ACC112 (cell line): ENCODE results near the gene HPSE2.

Source experiments
- H2AFZ ChIP-seq: fragments of 200-600 bp; sonication (generic); one replicate; pipeline ENCODE4 v1.6.0; 2017; ENCODE audit warnings: antibody characterized with exemption, low read length; ENCODE audit not compliant: unreplicated experiment
- H3K27ac ChIP-seq: fragments of 200-600 bp; sonication (generic); 2 replicates; pipeline ENCODE4 v1.5.1; 2014; ENCODE audit warnings: low read depth, mild to moderate bottlenecking, antibody characterized with exemption, low read length, moderate library complexity
- H3K27me3 ChIP-seq: fragments of 200-600 bp; sonication (generic); 2 replicates; pipeline ENCODE4 v1.6.1; 2014; ENCODE audit warnings: mild to moderate bottlenecking, antibody characterized with exemption, low read length, moderate library complexity, mixed read lengths; ENCODE audit not compliant: insufficient read depth
- H3K36me3 ChIP-seq: fragments of 200-600 bp; sonication (generic); 2 replicates; pipeline ENCODE4 v1.6.1; 2016; ENCODE audit warnings: mild to moderate bottlenecking, antibody characterized with exemption, low read length, moderate library complexity, mixed read lengths; ENCODE audit not compliant: insufficient read depth
- H3K4me1 ChIP-seq: fragments of 200-600 bp; sonication (generic); one replicate; pipeline ENCODE4 v1.6.1; 2016; ENCODE audit warnings: low read length, mixed read lengths; ENCODE audit not compliant: insufficient read depth, unreplicated experiment, control insufficient read depth
- H3K4me3 ChIP-seq: fragments of 200-600 bp; sonication (generic); 2 replicates; pipeline ENCODE4 v1.5.1; 2014; ENCODE audit warnings: mild to moderate bottlenecking, low read depth, low read length
- H3K79me2 ChIP-seq: fragments of 200-600 bp; sonication (generic); one replicate; pipeline ENCODE4 v1.6.0; 2016; ENCODE audit warnings: low read length; ENCODE audit not compliant: control insufficient read depth, unreplicated experiment, insufficient read depth

The HPSE2 gene

GRCh38 chr10:98628206-98628605 lies 607.4 kb downstream of the HPSE2 start:
- Histone ChIP-seq H3K27me3 (no peaks in the 10 kb centered on the region), H3K27ac (no peak overlapping the region), H2AFZ (no peak overlapping the region), H3K4me3 (no peak overlapping the region), H3K79me2 (no peaks in the 10 kb centered on the region), H3K4me1 (no peaks in the 10 kb centered on the region), H3K36me3 (no peaks in the 10 kb centered on the region)

- H3K4me1 ChIP-seq, result no peaks in the 10 kb centered on the region
- H2AFZ ChIP-seq, result no peak overlapping the region
- H3K27ac ChIP-seq, result no peak overlapping the region
- no peaks in the 10 kb centered on the region for H3K27me3 ChIP-seq
- no peak overlapping the region for H3K4me3 ChIP-seq
- no peaks in the 10 kb centered on the region for H3K79me2 ChIP-seq
- H3K36me3 ChIP-seq, result no peaks in the 10 kb centered on the region
These were observed 607.9 kb downstream of the HPSE2 start for GRCh38 chr10:98627711-98628110.

- no peak overlapping the region for H3K4me3 ChIP-seq
- no peaks in the 10 kb centered on the region for H3K27me3 ChIP-seq
- H3K27ac ChIP-seq, result no peak overlapping the region
- H2AFZ ChIP-seq, result no peak overlapping the region
- H3K4me1 ChIP-seq, result no peaks in the 10 kb centered on the region
- no peaks in the 10 kb centered on the region for H3K79me2 ChIP-seq
- no peaks in the 10 kb centered on the region for H3K36me3 ChIP-seq
These were observed 610.7 kb downstream of the HPSE2 start for GRCh38 chr10:98624963-98625362.

- no peaks in the 10 kb centered on the region for H3K4me1 ChIP-seq
- no peak overlapping the region for H3K27ac ChIP-seq
These were observed 612.5 kb downstream of the HPSE2 start for GRCh38 chr10:98623176-98623575.

GRCh38 chr10:98621630-98622029 lies 614.0 kb downstream of the HPSE2 start:
- H3K27ac ChIP-seq, result no peak overlapping the region
- no peak overlapping the region for H2AFZ ChIP-seq
- H3K27me3 ChIP-seq, result no peaks in the 10 kb centered on the region
- H3K4me3 ChIP-seq, result no peak overlapping the region
- H3K36me3 ChIP-seq, result no peaks in the 10 kb centered on the region
- H3K4me1 ChIP-seq, result no peaks in the 10 kb centered on the region
- no peaks in the 10 kb centered on the region for H3K79me2 ChIP-seq

More at GRCh38 chr10:98623176-98623575, 612.5 kb downstream of the HPSE2 start:
- Histone ChIP-seq H3K4me3 (no peak overlapping the region), H3K79me2 (no peaks in the 10 kb centered on the region), H2AFZ (no peak overlapping the region), H3K36me3 (no peaks in the 10 kb centered on the region), H3K27me3 (no peaks in the 10 kb centered on the region)

GRCh38 chr10:98620503-98620902 lies 615.1 kb downstream of the HPSE2 start:
- H3K4me1 ChIP-seq, result no peaks in the 10 kb centered on the region
- no peak overlapping the region for H3K4me3 ChIP-seq
- H2AFZ ChIP-seq, result no peak overlapping the region
- no peak overlapping the region for H3K27ac ChIP-seq
- H3K27me3 ChIP-seq, result no peaks in the 10 kb centered on the region
- H3K79me2 ChIP-seq, result no peaks in the 10 kb centered on the region
- no peaks in the 10 kb centered on the region for H3K36me3 ChIP-seq

GRCh38 chr10:98619446-98619845 lies 616.2 kb downstream of the HPSE2 start:
- Histone ChIP-seq H3K79me2 (no peaks in the 10 kb centered on the region), H3K27ac (no peak overlapping the region), H2AFZ (no peak overlapping the region), H3K27me3 (no peaks in the 10 kb centered on the region), H3K4me1 (no peaks in the 10 kb centered on the region), H3K4me3 (no peak overlapping the region), H3K36me3 (no peaks in the 10 kb centered on the region)

GRCh38 chr10:98617906-98618520 lies 617.6 kb downstream of the HPSE2 start:
- Histone ChIP-seq H3K27me3 (no peaks in the 10 kb centered on the region), H3K4me3 (no peak overlapping the region), H3K4me1 (no peaks in the 10 kb centered on the region), H2AFZ (no peak overlapping the region), H3K79me2 (no peaks in the 10 kb centered on the region), H3K36me3 (no peaks in the 10 kb centered on the region), H3K27ac (no peak overlapping the region)

- no peaks in the 10 kb centered on the region for H3K36me3 ChIP-seq
- no peak overlapping the region for H3K4me3 ChIP-seq
- no peak overlapping the region for H3K27ac ChIP-seq
- H2AFZ ChIP-seq, result no peak overlapping the region
- no peaks in the 10 kb centered on the region for H3K79me2 ChIP-seq
- peaks cover 6% of the 10 kb centered on the region; the same call in 1 of the 2 replicates for H3K27me3 ChIP-seq
- H3K4me1 ChIP-seq, result no peaks in the 10 kb centered on the region
These were observed 622.2 kb downstream of the HPSE2 start for GRCh38 chr10:98613446-98613845.

- no peaks in the 10 kb centered on the region for H3K79me2 ChIP-seq
- no peaks in the 10 kb centered on the region for H3K4me1 ChIP-seq
- H3K27ac ChIP-seq, result no peak overlapping the region
- H3K36me3 ChIP-seq, result no peaks in the 10 kb centered on the region
- no peak overlapping the region for H3K4me3 ChIP-seq
- H3K27me3 ChIP-seq, result peaks cover 11% of the 10 kb centered on the region; the same call in 1 of the 2 replicates
- H2AFZ ChIP-seq, result no peak overlapping the region
These were observed 624.2 kb downstream of the HPSE2 start for GRCh38 chr10:98611436-98611835.

- Histone ChIP-seq H3K79me2 (no peaks in the 10 kb centered on the region), H3K4me3 (no peak overlapping the region), H3K36me3 (no peaks in the 10 kb centered on the region), H3K4me1 (no peaks in the 10 kb centered on the region), H3K27ac (no peak overlapping the region), H2AFZ (no peak overlapping the region), H3K27me3 (peaks cover 11% of the 10 kb centered on the region; the same call in 1 of the 2 replicates)
These were observed 624.8 kb downstream of the HPSE2 start for GRCh38 chr10:98610836-98611235.
